ENCODE results near the gene GJB4. TPM values are rescaled to one million over a fixed set of nuclear protein-coding genes. Genes with fewer than 3 reads are reported as not detected.
"Not testable (repeated sequence)": the region's sequence is repeated elsewhere in the genome, so short reads cannot be mapped to it uniquely, and the experiment has no call there.

Gene GJB4
- total and polyA plus RNA-seq, 4 donors, result not detected

- Histone ChIP-seq H3K9me3 (ENCODE audit: control insufficient read depth in 4 of 4, low read length in 3 of 4) (no peaks in the 10 kb centered on the region), H3K4me1 (ENCODE audit: control insufficient read depth in 4 of 4, insufficient read depth in 4 of 4, low read length in 3 of 4) (no peaks in the 10 kb centered on the region), H3K27ac (ENCODE audit: low read depth in 1 of 2, low read length in 2 of 2) (no peak overlapping the region), H3K4me3 (ENCODE audit: low read depth in 1 of 3, low read length in 3 of 3) (no peak overlapping the region), H3K9ac (ENCODE audit: low read depth in 1 of 2, low read length in 2 of 2) (no peak overlapping the region), H3K27me3 (ENCODE audit: control insufficient read depth in 4 of 4, insufficient read depth in 4 of 4, low read length in 3 of 4) (no peaks in the 10 kb centered on the region), H3K36me3 (ENCODE audit: control insufficient read depth in 4 of 4, insufficient read depth in 3 of 4, low read depth in 1 of 4, low read length in 3 of 4) (peaks cover 0 to 4% (median 0%) of the 10 kb centered on the region in 4 donors)
- no peak for TF ChIP-seq REST (IDR thresholded peaks at IDR 0.05)
- no peak for TF ChIP-seq FOXA2 (IDR thresholded peaks at IDR 0.05)
- no peak for TF ChIP-seq NR2F2 (IDR thresholded peaks at IDR 0.05)
- WGBS, result 89% methylated on average over 5 of the region's 5 CpGs
- DNase-seq (ENCODE audit: low spot score), result no peak
Measured at GRCh38 chr1:34770891-34771504, 11.5 kb downstream of the GJB4 start.

GRCh38 chr1:34771573-34772371 lies 12.2 kb downstream of the GJB4 start:
- TF ChIP-seq JUND (IDR thresholded peaks at IDR 0.05), result no peak
- no peak for TF ChIP-seq RXRA (IDR thresholded peaks at IDR 0.05)
- no peak for TF ChIP-seq HNF4A (conservative IDR thresholded peaks at IDR 0.05)
- no peak for TF ChIP-seq REST (IDR thresholded peaks at IDR 0.05)
- no peak for TF ChIP-seq GABPA (IDR thresholded peaks at IDR 0.05 in 1 of 2, conservative IDR thresholded peaks at IDR 0.05 in 1 of 2)
- TF ChIP-seq EGR1 (IDR thresholded peaks at IDR 0.05; ENCODE audit: low read depth in 2 of 2), result no peak
- no peak for DNase-seq (ENCODE audit: low spot score)
- Histone ChIP-seq H3K27me3 (ENCODE audit: control insufficient read depth in 4 of 4, insufficient read depth in 4 of 4, low read length in 3 of 4) (no peaks in the 10 kb centered on the region), H3K4me3 (ENCODE audit: low read depth in 1 of 3, low read length in 3 of 3) (no peak overlapping the region), H3K36me3 (ENCODE audit: control insufficient read depth in 4 of 4, insufficient read depth in 3 of 4, low read depth in 1 of 4, low read length in 3 of 4) (peaks cover 0 to 4% (median 0%) of the 10 kb centered on the region in 4 donors), H3K27ac (ENCODE audit: low read depth in 1 of 2, low read length in 2 of 2) (no peak overlapping the region), H3K4me1 (ENCODE audit: control insufficient read depth in 4 of 4, insufficient read depth in 4 of 4, low read length in 3 of 4) (no peaks in the 10 kb centered on the region), H3K9me3 (ENCODE audit: control insufficient read depth in 4 of 4, low read length in 3 of 4) (no peaks in the 10 kb centered on the region), H3K9ac (ENCODE audit: low read depth in 1 of 2, low read length in 2 of 2) (no peak overlapping the region)
- WGBS, result 89% methylated on average over 16 of the region's 16 CpGs

- not testable (repeated sequence) for H3K9ac ChIP-seq (ENCODE audit: low read depth in 1 of 2, low read length in 2 of 2); H3K36me3 ChIP-seq (ENCODE audit: control insufficient read depth in 4 of 4, insufficient read depth in 3 of 4, low read depth in 1 of 4, low read length in 3 of 4); H3K27me3 ChIP-seq (ENCODE audit: control insufficient read depth in 4 of 4, insufficient read depth in 4 of 4, low read length in 3 of 4); H3K4me1 ChIP-seq (ENCODE audit: control insufficient read depth in 4 of 4, insufficient read depth in 4 of 4, low read length in 3 of 4); H3K4me3 ChIP-seq (ENCODE audit: low read depth in 1 of 3, low read length in 3 of 3); H3K9me3 ChIP-seq (ENCODE audit: control insufficient read depth in 4 of 4, low read length in 3 of 4); H3K27ac ChIP-seq (ENCODE audit: low read depth in 1 of 2, low read length in 2 of 2); DNase-seq (ENCODE audit: low spot score)
- 96% methylated on average over 4 of the region's 4 CpGs for WGBS
Measured at GRCh38 chr1:34773114-34773513, 13.6 kb downstream of the GJB4 start.
